Activated T-helper 1 cell treated with Interleukin-2 at 50 U/mL for 16 hours (primary cell): Measurements from ENCODE around the gene TMEM109.

Experiments
- DNase-seq: peaks from one replicate; pipeline ENCODE4 v3.0.0-alpha.2; 2020; ENCODE audit warnings: low read depth

The TMEM109 gene

DNA sequence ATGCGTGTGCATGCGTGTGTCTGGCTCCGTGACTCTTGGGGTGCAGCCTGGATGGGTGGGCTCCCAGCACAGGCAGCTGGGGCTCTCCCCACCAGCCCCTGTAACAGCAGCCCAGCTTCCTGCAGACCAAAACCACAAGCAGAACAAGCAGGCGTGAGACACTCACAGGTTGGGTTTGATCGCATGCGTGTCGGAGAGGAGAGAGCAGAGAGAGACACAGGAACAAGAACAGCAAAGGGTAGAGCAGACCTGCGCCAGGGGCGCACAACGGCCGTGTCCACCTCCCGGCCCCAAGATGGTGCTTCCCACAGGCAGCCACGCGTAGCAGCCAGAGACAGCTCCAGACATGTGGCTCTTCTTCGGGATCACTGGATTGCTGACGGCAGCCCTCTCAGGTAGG lies 57.6 kb downstream of the TMEM109 start, which contains the start of gene CD6:
Gene CD6 (plus strand): TSS at position 161 of the 400 bp plus-strand sequence. CDS start 186 bp downstream, at position 347.
- peak; percentile 54 for DNase-seq

GRCh38 chr11:60972182-60973030 lies 58.4 kb downstream of the TMEM109 start:
- DNase-seq: no peak
